GM21786 (cell line): Measurements from ENCODE around the gene NHLRC2.

ENCODE experiments used
- ATAC-seq: cut with Tn5 transposase; IDR thresholded peaks from one replicate; pipeline ENCODE4 v1.9.1; 2021; ENCODE audit not compliant: unreplicated experiment

NHLRC2 gene

DNA sequence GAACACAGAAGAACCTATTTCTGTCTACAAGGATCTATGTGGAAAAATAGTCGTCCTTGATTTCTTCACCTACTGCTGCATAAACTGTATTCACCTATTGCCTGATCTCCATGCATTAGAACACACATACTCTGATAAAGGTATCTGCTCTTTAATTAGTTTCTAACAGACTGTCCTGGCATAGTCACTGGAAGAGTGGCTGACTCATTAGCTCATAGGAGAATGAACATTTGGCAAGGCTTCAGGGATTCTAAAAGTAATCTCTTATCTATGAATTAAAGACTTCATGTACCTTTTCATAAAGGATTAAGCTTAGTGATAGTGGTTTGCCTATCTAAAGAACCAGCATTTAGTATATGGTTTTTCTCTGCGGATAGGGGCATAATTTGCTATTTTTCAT, 4.1 kb downstream of the NHLRC2 start:
- ATAC-seq, result no peak

DNA sequence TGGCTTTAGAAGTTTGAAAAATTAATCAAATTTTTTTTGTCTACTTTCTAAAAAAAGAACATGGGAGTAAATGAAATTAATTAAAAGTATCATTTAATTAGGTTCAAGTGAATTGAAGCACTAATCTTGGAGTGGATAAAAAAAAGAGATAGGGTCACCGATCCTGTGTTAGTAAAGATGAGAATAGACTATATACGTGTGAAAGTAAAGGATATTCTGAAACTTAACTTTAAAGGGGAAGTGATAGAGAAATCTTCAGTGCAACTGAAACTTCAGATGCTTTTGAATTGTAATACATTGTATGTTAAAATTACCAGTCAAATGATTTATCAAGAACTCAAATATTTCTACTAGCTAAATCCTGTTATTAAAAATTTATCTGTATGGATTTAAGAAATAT, 4.8 kb downstream of the NHLRC2 start:
- ATAC-seq, result peak; percentile 42

DNA sequence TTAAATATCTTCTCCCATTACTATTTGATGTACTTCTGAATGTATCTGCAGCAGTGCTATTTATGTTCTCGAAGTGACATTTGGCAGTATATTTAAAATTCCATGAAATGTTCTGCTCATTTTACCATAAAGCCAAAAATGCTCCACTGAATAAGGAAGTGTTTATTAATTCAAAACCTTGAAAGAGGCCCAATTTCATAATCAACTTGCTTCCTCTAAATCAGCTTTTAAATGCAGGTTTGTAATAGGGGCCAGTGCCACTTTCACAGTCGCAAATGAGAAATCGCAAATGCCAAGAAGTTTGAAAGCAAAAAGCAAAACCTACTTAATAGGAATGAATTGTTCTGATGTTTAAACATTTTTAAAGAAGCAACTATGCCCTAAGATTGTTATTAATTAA, 11.4 kb downstream of the NHLRC2 start:
- ATAC-seq, result no peak

GRCh38 chr10:113866551-113867394, 12.3 kb downstream of the NHLRC2 start:
- ATAC-seq, result no peak

DNA sequence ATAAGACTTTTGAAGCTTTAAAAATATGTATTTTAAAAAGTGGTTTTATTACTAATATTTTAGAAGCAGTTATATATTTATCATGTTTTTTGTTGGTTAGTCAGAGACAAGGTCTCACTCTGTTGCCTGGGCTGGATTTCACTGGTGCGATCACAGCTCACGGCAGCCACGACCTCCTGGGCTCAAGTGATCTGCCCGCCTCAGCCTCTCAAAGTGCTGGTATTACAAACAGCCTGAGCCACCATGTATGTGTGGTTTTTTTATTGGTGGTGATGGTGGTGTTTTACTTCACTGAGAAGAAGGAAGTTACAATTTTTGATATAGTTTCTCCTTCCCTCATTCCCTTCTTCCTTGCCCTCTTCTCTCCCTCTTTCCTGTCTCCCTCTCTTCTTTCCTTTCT, 13.4 kb downstream of the NHLRC2 start:
- no peak for ATAC-seq

GRCh38 chr10:113869789-113870188, 15.3 kb downstream of the NHLRC2 start:
- ATAC-seq, result no peak

DNA sequence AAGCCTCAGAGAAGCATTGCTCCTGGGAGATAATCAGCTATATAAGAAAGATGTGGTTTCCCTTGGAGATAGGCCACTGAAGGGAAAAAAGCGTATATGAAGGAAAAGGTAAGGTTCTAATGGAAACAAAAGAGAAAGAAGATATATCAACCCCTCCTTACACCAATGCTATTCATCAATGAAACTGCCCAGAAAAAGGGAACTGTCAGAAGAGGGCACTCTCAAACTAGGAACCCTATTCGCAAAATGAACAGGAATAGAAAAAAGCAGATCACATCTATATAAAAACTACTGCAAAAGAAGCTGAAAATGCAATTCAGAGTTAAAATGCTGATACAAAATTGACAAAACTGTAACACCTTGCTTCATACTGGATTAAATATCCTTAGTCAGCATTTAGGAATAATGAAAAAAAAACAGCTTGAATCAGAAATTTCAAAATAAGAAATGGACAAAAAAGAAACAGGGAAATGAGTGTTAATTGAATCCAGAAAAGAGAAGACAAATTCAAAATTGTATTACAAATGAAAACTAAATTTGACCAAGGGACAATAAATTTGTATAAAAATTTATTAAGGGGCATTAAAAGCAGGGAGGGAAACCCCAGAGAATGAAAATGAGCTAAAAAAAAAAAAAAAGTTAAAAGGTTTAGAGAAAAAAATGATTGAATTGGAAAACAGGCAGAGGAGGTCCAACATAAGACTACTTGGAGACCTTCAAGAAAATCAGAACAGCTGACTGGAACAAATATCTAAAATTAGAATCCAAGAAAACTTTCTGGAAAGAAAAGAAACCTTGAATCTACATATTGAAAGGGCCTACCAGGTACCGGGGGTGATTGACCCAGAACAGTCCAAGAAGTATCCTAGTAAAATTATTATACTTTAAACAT, 17.9 kb downstream of the NHLRC2 start:
- ATAC-seq, result no peak

DNA sequence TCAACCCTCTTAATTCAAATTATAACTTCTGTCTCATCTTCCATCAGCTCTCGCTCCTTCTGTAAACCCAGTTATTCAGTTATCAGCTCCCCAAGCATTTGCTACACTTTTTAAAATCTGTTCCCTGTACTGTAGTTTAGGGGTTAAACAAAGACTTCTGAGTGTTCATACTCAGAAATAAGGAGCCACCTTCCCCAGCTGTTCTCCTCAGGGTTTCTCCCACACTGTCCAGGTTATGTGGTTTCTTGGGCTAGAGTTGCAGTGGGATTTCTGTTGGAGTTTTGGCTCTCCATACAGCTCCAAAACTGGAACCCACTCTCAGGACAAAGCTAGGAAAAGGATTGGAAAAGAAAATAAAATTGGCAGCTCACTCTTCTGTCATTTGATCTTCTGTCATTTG, 20.8 kb downstream of the NHLRC2 start:
- no peak for ATAC-seq

GRCh38 chr10:113876461-113876860, 22.0 kb downstream of the NHLRC2 start:
- no peak for ATAC-seq

DNA sequence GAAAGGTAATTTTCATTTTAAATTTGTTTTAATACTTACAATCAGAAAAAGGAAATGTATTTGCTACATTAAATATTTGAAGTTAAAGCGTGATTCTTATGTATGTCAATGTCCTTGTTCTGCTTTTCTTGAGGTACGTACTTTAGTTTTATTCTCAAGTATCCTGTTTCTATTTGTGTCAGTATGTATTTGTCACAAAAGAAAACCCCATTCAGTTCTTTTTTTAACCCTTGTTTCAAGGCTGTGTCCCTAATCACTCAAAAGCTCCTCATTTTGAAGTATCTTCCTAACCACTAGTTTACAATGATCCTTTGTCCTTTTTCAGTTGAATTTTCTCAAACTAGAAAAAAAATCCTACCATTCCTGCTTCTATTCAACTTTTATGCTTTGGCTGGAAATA, 25.2 kb downstream of the NHLRC2 start:
- ATAC-seq, result peak; percentile 86

GRCh38 chr10:113880236-113880635, 25.8 kb downstream of the NHLRC2 start:
- no peak for ATAC-seq

GRCh38 chr10:113882240-113882639, 27.8 kb downstream of the NHLRC2 start:
- no peak for ATAC-seq

GRCh38 chr10:113889911-113890310, 35.5 kb downstream of the NHLRC2 start:
- ATAC-seq, result no peak

DNA sequence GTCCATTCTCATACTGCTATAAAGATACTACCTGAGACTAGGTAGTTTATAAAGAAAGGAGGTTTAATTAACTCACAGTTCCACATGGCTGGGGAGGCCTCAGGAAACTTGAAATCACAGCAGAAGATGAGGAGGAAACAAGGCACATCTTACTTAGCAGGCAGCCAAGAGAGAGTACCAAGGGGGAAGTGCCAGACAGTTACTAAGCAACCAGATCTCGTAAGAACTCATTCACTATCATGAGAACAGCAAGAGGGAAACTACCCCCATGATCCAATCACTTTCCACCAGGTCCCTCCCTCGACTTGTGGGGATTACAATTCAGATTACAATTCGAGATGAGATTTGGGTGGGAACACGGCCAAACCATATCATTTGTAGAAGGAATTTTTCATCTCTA, 36.3 kb downstream of the NHLRC2 start:
- no peak for ATAC-seq

DNA sequence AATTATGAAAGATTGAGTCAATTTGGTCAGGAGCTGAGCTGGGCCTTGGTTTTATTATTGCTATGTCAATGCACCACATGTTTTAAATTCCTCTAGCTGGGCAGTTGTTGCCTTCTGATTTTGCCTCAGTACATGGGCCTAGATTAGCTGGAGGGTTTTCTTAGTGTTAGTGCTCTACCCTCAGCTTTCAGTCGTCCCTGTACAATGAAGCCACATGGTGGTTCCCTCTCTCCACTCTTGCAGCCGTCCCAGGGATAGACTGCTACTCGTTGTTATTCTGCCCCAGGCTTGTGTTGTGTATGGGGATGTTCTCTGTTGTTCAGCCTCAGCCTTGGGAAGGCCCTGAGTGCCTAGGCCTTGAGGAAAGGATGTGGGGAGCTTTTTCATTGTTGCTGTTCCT, 37.0 kb downstream of the NHLRC2 start:
- no peak for ATAC-seq

DNA sequence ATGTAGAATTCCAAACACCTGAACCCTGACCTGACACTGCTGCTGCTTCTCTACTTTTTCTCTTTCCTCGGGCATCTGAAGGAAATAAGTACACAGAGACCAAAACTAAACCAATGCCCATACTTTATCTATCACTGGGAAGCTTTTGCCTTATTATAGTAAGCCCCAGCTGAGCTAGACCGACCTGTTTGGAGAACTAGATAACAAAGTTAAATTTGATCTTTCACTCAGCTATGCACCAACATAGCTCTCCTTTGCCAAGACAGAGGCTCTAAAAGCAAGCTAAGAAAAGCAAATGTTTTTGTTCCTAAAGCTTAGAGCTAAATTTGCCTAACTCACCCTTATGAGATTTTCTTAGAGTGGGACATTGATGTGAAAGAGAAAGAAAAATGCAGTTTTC, 39.1 kb downstream of the NHLRC2 start:
- no peak for ATAC-seq

DNA sequence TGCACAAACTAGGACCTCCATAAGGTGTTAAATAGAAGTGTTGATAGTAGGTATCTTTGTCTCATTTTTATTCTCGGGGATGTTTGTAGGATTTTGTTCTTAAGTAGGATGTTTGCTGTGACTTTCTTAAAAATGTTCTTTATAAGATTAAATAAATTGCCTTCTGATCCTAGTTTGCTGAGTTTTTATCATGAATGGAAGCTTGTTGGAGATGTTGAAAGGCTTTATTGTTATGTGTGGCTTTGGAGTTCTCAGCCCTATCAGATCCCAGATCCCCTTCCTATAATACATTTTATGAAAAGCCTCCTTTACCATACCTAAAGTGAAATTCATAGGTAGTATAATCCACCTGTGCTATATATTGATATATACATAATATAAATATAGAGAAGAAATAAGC, 40.1 kb downstream of the NHLRC2 start:
- ATAC-seq, result no peak

- ATAC-seq, result no peak
Measured at GRCh38 chr10:113895018-113895417, 40.6 kb downstream of the NHLRC2 start.

DNA sequence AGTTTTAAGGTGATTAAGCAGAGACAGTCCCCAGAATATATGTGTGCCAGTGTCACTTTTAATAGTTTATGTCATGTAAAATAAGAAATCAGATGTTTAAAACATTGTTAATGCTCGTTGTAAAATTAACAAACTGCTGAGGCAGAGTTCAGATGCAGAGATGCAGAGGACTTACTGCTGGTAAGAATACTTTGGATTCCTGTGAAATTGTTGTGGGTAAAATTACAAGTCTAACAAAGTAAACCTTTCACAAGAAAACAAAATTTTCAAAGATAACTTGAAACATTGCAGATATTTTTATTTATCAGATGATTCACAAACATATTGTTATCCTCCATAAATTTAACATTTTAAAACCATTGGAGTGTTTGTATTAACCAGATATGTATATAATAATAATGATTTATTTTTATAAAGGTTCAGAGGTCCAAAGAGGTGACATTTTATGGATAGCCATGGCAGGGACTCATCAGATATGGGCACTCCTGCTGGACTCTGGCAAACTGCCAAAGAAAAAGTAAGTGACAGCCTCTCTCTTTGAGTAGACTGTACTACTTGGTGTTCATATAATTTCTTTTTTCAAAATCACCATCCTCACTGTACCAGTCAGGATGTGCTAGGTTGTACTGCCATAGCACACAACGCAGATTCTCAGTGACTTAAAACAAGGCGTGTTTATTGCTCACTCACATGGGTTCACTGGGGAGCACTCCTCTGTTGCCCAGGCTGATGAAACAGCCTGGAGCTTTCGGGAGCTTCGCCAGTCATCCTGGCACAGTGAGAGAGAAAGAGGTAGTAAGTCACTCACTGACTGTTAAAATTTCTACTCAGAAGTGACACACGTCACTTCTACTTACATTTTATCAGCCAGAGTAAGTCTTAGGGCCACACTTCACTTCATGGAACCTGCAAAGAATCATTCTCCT, 43.5 kb downstream of the NHLRC2 start:
- ATAC-seq, result no peak

DNA sequence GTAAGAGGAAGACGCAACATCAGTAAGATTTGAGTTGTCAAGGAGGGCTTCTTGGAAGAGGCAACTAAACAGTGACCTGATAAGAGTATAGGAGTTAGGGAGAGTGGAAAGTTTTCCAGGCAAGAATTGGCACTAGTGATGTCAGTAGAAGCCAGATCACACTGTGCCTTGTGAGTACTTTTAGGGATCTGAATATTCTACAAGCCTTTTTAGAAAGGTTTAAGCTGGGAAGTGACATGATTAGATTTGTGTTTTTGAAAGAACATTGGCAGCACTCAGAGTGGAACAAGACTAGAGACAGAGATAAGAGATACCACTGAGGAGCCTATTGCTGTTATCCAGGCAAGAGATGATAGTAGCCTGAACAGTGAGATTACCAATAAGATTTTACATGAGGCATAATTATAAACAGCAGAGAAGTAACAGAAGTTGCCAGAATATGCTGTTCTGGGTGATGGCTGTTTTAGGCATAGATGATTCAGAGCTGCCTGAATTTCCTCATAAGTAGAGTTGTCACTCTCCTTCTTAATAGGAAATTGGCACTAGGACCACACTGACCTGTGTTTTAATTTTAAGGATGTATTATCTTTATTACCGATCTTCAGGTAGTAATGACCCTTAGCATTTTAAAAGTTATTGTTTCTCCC, 45.6 kb downstream of the NHLRC2 start:
- ATAC-seq, result no peak

DNA sequence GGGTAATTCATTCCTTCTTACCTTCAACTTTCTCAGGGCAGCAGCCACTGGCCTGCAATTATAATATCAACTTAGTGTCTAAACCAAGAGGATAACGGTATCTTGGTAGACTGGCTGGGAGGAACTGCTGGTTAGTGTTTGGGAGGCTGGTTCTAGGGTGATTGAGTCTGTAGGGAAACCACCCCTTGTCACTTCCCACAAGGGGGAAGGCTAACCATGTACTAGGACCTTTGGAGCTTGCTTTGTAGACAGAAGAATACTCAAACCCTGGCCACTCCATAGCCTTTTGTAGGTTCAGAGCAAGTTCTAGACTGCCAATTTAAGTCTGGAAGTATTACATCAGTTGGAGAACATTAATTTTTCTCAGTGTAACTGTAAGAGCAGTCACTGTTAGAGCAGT, 51.3 kb downstream of the NHLRC2 start:
- ATAC-seq, result no peak
